Stomach (tissue), 4 donors: ENCODE measurements around the gene TAPBP.

Experiments used
- CTCF ChIP-seq, 7 experiments: fragments of 450-650 bp in 4 of 7; fragments of 200-600 bp in 3 of 7; sonication (generic) in 3 of 7; IDR thresholded peaks; one replicate each; pipeline ENCODE4 v1.5.1; 2016 to 2019; ENCODE audit warnings: antibody characterized with exemption in 7 of 7, control low read depth in 2 of 7, mild to moderate bottlenecking in 1 of 7
- POLR2AphosphoS5 ChIP-seq, 3 donors: sonication (generic); formaldehyde crosslinking; IDR thresholded peaks; one replicate each; pipeline ENCODE4 v1.6.1; 2016; ENCODE audit warnings: antibody characterized with exemption in 3 of 3

DNA sequence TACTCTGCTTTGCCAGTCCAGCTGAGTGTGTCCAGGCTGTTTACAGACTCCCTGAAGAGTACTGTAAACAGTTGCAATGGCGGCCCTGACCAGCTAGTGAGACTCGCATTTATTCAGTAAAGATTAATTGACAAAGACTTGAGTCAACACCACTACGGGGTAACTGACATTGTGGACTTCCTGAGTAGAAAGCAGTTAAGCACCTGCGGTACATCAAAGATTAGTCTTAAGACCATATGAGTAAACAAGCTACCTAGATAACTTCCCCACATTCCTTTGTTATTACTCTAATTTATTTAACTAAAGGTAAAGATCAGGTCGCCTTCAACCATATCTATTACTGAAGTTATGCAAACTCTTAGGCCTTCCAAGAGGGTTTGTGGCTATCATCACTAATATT lies 54.8 kb downstream of the TAPBP start:
- no peak for TF ChIP-seq CTCF (IDR thresholded peaks at IDR 0.05)
- TF ChIP-seq POLR2AphosphoS5 (IDR thresholded peaks at IDR 0.05) = no peak
